Sigmoid colon (tissue), 7 donors: Measurements from ENCODE around the gene CCT3. TPM values are rescaled to one million over a fixed set of nuclear protein-coding genes. Genes with fewer than 3 reads are reported as not detected.
A peak's percentile ranks its signal among the peaks of the same experiment; 100 is the strongest.
"Not testable (repeated sequence)": the region's sequence is repeated elsewhere in the genome, so short reads cannot be mapped to it uniquely, and the experiment has no call there.

Source experiments
- DNase-seq: peaks from one replicate; pipeline ENCODE4 v3.0.0-alpha.2; 2019
- H3K27ac ChIP-seq, 4 donors: fragments of 200-600 bp; sonication (generic); one replicate each; pipeline ENCODE4 v1.5.1; 2016 to 2019; ENCODE audit warnings: mild to moderate bottlenecking in 1 of 4
- H3K27me3 ChIP-seq, 3 donors: fragments of 200-600 bp; sonication (generic); one replicate each; pipeline ENCODE4 v1.5.1; 2019; ENCODE audit warnings: mild to moderate bottlenecking in 1 of 3
- H3K36me3 ChIP-seq, 4 donors: fragments of 200-600 bp; sonication (generic); one replicate each; pipeline ENCODE4 v1.5.1; 2016 to 2019
- H3K4me1 ChIP-seq, 4 donors: fragments of 200-600 bp; sonication (generic); one replicate each; pipeline ENCODE4 v1.5.1; 2017 to 2019
- H3K4me3 ChIP-seq, 4 donors: fragments of 200-600 bp; sonication (generic); one replicate each; pipeline ENCODE4 v1.5.1; 2017 to 2019; ENCODE audit warnings: mild to moderate bottlenecking in 2 of 4, moderate library complexity in 1 of 4
- H3K9me3 ChIP-seq, 4 donors: fragments of 200-600 bp in 3 of 4; sonication (generic) in 3 of 4; one replicate each; pipeline versions ENCODE4 v1.5.1 to v1.6.1; 2013 to 2019
- EP300 ChIP-seq, 4 donors: sonication (generic); formaldehyde crosslinking; IDR thresholded peaks; one replicate each; pipeline ENCODE4 v1.6.1; 2017; ENCODE audit warnings: antibody characterized with exemption in 4 of 4
- POLR2A ChIP-seq, 2 donors: fragments of 450-650 bp; IDR thresholded peaks; one replicate each; pipeline ENCODE4 v1.6.1; 2016; ENCODE audit warnings: antibody characterized with exemption in 2 of 2, mild to moderate bottlenecking in 2 of 2, moderate library complexity in 2 of 2
- POLR2AphosphoS5 ChIP-seq, 4 donors: sonication (generic); formaldehyde crosslinking; IDR thresholded peaks; one replicate each; pipeline ENCODE4 v1.6.1; 2017; ENCODE audit warnings: antibody characterized with exemption in 4 of 4
- WGBS, 2 donors: extraction: QIAGEN DNeasy Blood & Tissue Kit; methylation state at CpG; one replicate each; pipeline ENCODE4 v1.1.7; 2013; 5-methylcytosine and 5-hydroxymethylcytosine counted together
- intact Hi-C: fragments of 100-400 bp; cut with DNase I; formaldehyde crosslinking; loops from one replicate; pipeline ENCODE4 v1.15.1; 2023
- polyA plus RNA-seq, 3 donors: library from polyadenylated mRNA; stranded (reverse); fragments of 200-250 nt; gene quantifications; one replicate each; pipeline ENCODE4 v1.2.3, GENCODE V29; 2013
- total RNA-seq, 4 donors: library from RNA; depleted of rRNA; stranded (reverse); fragments of >200 nt; gene quantifications; one replicate each; pipeline ENCODE4 v1.1.0, GENCODE V29; 2016
- TF ChIP-seq, protein P1 (sequence below), 4 experiments: fragments of 450-650 bp in 3 of 4; fragments of 200-600 bp in 1 of 4; IDR thresholded peaks; one replicate each; pipeline ENCODE4 v1.5.1; 2016 to 2019; ENCODE audit warnings: antibody characterized with exemption in 4 of 4, mild to moderate bottlenecking in 3 of 4, moderate library complexity in 2 of 4
- donor health status: healthy with polysubstance abuse.
- donor health status: Bipolar disorder and iron deficiency.
- donor health status: healthy.

The CCT3 gene
- total and polyA plus RNA-seq, 7 donors: 94.3 to 253 (median 155) TPM

DNA sequence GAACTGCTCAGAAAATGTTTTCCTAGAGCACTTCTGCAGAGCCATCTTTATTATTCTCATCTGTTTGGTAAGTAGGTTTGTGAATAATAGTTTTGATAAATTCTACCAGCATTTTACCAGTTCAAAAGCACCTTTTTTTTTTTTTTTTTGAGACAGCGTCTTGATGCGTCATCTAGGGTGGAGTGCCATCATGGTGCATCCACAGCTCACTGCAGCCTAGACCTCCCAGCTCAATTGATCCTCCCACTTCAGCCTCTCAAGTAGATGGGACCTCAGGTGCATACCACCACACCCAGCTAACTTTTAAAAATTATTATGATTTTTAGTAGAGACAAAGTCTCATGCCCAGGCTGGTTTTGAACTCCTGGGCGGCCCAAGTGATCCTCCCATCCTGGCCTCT lies 21.2 kb upstream of the CCT3 start:
- intact Hi-C loops: no loop called here
- no peak for TF ChIP-seq EP300 (IDR thresholded peaks at IDR 0.05)
- no peak for TF ChIP-seq POLR2A (IDR thresholded peaks at IDR 0.05)
- WGBS, 2 donors: 93 to 95% methylated on average over 3 of the region's 3 CpGs

DNA sequence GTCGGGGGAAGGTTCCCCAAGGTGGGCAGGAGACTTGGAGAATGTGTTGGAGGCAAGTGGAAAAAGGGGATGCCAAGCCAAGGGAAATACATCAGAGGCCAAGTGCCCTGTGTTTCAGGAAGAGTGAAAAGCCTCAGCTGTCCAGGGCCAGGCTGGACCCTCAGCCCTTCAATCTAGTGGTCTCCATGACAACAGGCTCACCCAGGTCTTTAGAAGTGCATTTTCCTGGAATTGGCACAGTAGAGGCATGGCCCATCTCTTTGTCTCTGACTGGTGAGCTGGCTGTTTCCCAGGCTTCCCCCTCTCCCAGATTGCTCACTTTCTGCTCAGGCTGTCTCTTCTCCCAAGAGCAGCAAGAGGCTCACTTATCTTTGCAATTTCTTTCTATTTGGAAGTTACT lies 20.5 kb upstream of the CCT3 start:
- Histone ChIP-seq H3K36me3 (no peaks in the 10 kb centered on the region), H3K9me3 (no peaks in the 10 kb centered on the region), H3K4me3 (no peak overlapping the region), H3K27ac (no peak overlapping the region), H3K27me3 (peaks cover 11 to 32% (median 13%) of the 10 kb centered on the region in 3 donors), H3K4me1 (peaks cover 0 to 6% (median 0%) of the 10 kb centered on the region in 4 donors)
- intact Hi-C loops: no loop called here
- no peak for DNase-seq
- no peak for TF ChIP-seq POLR2A (IDR thresholded peaks at IDR 0.05)
- 84 to 89% methylated on average over 1 of the region's 1 CpG for WGBS, 2 donors

More for the DNA sequence above, 21.2 kb upstream of the CCT3 start:
- Histone ChIP-seq H3K4me1 (peaks cover 0 to 6% (median 0%) of the 10 kb centered on the region in 4 donors), H3K36me3 (no peaks in the 10 kb centered on the region), H3K27ac (no peak overlapping the region), H3K4me3 (no peak overlapping the region), H3K9me3 (no peaks in the 10 kb centered on the region), H3K27me3 (peaks cover 11 to 36% (median 13%) of the 10 kb centered on the region in 3 donors)
- DNase-seq: no peak

DNA sequence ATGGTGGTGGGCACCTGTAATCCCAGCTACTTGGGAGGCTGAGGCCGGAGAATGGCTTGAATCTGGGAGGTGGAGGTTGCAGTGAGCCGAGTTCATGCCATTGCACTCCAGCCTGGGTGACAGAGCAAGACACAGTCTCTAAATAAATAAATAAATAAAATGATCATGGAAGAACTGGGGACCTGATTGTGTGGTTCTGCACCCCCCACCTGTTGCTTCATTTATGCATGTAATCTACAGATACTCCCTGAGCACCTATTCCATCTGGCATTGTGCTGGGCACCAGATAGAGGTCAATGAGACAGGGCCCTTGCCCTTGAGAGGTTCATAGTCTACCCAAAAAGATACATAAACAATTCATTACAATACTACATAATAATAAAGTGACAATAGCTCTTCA lies 19.9 kb upstream of the CCT3 start:
- Histone ChIP-seq H3K36me3 (no peaks in the 10 kb centered on the region), H3K4me1 (peaks cover 0 to 6% (median 0%) of the 10 kb centered on the region in 4 donors), H3K27ac (no peak overlapping the region), H3K27me3 (peaks cover 11 to 32% (median 13%) of the 10 kb centered on the region in 3 donors), H3K9me3 (no peaks in the 10 kb centered on the region), H3K4me3 (no peak overlapping the region)
- no peak for DNase-seq
- TF ChIP-seq POLR2AphosphoS5 (IDR thresholded peaks at IDR 0.05): no peak
- TF ChIP-seq, protein P1, sequence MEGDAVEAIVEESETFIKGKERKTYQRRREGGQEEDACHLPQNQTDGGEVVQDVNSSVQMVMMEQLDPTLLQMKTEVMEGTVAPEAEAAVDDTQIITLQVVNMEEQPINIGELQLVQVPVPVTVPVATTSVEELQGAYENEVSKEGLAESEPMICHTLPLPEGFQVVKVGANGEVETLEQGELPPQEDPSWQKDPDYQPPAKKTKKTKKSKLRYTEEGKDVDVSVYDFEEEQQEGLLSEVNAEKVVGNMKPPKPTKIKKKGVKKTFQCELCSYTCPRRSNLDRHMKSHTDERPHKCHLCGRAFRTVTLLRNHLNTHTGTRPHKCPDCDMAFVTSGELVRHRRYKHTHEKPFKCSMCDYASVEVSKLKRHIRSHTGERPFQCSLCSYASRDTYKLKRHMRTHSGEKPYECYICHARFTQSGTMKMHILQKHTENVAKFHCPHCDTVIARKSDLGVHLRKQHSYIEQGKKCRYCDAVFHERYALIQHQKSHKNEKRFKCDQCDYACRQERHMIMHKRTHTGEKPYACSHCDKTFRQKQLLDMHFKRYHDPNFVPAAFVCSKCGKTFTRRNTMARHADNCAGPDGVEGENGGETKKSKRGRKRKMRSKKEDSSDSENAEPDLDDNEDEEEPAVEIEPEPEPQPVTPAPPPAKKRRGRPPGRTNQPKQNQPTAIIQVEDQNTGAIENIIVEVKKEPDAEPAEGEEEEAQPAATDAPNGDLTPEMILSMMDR (IDR thresholded peaks at IDR 0.05): no peak
- no peak for TF ChIP-seq EP300 (IDR thresholded peaks at IDR 0.05)
- no peak for TF ChIP-seq POLR2A (IDR thresholded peaks at IDR 0.05)
- 93% methylated on average over 2 of the region's 2 CpGs for WGBS, 2 donors
- intact Hi-C loops: no loop called here

DNA sequence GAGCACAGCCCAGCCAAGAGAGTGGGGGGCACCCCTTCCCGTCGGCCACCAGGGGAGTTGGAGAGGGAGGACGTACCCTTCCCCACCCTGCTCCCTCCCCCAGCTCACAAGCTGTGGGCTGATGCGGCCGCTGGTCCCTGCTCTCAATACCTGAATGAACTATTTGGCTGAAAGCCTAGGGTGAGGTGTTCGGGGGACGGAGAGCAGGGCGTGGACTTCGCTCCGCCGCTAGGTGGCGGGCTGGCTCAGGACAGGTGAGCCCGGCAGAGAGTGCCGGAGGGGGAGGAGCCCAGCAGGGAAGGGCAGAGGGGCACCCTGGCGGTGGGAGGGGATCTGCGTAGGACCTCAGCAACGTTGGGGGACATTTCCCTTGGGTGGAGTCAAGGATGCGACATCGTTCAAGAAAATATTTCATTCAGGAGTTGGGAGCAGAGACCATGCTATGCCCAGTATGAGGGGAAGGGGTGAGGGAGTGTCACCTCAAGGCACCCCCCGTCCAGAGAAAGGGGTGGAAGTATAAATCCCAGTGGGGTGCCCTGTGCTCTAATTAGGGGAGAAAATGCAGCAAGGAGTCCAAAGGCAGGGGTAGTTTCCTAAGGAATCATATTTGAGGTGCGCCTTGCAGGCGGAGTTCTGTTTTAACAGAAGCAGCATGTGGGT lies 18.9 kb upstream of the CCT3 start:
- H3K4me3 ChIP-seq: no peak overlapping the region
- peaks cover 11 to 32% (median 13%) of the 10 kb centered on the region in 3 donors for H3K27me3 ChIP-seq
- TF ChIP-seq, protein P1 (IDR thresholded peaks at IDR 0.05): peak in 1 of 4 experiments; percentile 30
- TF ChIP-seq POLR2A (IDR thresholded peaks at IDR 0.05): no peak
- 9 to 10% methylated on average over 22 of the region's 22 CpGs for WGBS, 2 donors
- H3K9me3 ChIP-seq: no peaks in the 10 kb centered on the region
- peaks cover 0 to 6% (median 0%) of the 10 kb centered on the region in 4 donors for H3K4me1 ChIP-seq
- DNase-seq: no peak
- intact Hi-C loops: no loop called here
- H3K36me3 ChIP-seq: no peaks in the 10 kb centered on the region
- H3K27ac ChIP-seq: no peak overlapping the region

DNA sequence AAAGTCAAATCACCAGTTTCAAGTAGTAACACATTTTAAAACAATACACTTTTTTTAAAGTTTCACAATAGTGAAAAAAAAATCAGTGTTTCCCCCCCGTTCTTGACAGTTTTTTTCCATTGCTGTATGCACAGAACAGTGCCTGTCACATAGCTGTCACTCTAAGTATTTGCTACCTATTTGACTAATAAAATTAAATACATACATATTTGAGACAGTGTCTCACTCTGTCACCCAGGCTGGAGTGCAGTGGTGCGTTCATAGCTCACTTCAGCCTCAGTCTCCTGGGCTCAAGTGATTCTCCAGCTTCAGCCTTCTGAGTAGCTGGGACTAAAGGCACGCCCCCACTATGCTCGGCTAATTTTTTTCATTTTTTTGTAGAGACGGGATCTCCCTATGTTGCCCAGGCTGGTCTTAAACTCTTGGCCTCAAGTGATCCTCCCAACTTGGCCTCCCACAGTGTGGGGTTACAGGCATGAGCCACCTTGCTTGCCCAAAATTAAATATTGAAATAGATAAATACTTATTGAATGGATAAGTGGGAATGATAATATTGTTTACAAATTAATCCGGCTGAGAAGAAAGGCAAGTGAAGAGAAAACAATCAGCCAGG lies 18.3 kb upstream of the CCT3 start:
- Histone ChIP-seq H3K27me3 (peaks cover 11 to 32% (median 13%) of the 10 kb centered on the region in 3 donors), H3K9me3 (no peaks in the 10 kb centered on the region), H3K36me3 (no peaks in the 10 kb centered on the region), H3K4me1 (peaks cover 0 to 6% (median 0%) of the 10 kb centered on the region in 4 donors), H3K27ac (no peak overlapping the region), H3K4me3 (no peak overlapping the region)
- DNase-seq: no peak
- 34 to 57% methylated on average over 6 of the region's 6 CpGs for WGBS, 2 donors
- intact Hi-C loops: no loop called here
- TF ChIP-seq POLR2AphosphoS5 (IDR thresholded peaks at IDR 0.05) (no peak), POLR2A (IDR thresholded peaks at IDR 0.05) (no peak), EP300 (IDR thresholded peaks at IDR 0.05) (no peak)
- TF ChIP-seq, protein P1 (IDR thresholded peaks at IDR 0.05): no peak

DNA sequence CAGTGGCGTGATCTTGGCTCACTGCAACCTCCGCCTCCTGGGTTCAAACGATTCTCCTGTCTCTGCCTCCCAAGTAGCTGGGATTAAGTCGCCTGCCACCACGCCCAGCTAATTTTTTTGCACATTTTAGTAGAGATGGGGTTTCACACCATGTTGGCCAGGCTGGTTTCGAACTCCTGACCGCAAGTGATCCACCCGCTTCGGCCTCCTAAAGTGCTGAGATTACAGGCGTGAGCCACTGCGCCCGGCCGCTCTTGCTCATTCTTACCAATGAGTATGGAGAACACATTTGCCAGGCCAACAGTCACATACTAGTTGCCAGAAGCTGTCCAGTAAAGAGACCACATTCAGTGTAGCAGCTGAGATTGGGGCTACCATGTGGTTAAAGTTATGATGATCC lies 14.4 kb upstream of the CCT3 start:
- 91 to 93% methylated on average over 13 of the region's 13 CpGs for WGBS, 2 donors
- DNase-seq, intact Hi-C loops, H3K4me3 ChIP-seq, H3K9me3 ChIP-seq, H3K27ac ChIP-seq, H3K36me3 ChIP-seq, H3K4me1 ChIP-seq: not testable (repeated sequence)
- H3K27me3 ChIP-seq: peaks cover 9 to 21% (median 11%) of the 10 kb centered on the region in 3 donors
